Psoas muscle (tissue), 8 donors: ENCODE data around the gene REV3L. TPM values are rescaled to one million over a fixed set of nuclear protein-coding genes. Genes with fewer than 3 reads are reported as not detected.

ENCODE experiments used
- ATAC-seq, 4 donors: fragments of 200-7000 bp; cut with Tn5 transposase; one replicate each; pipeline ENCODE4 v1.9.1; 2020; ENCODE audit warnings: moderate library complexity in 3 of 4, mild to moderate bottlenecking in 2 of 4
- DNase-seq, 2 donors: peaks; one replicate each; pipeline ENCODE4 v3.0.0-alpha.2; 2020
- H3K27ac ChIP-seq: fragments of 200-600 bp; one replicate; pipeline ENCODE4 v1.8.0; 2022
- H3K27me3 ChIP-seq, 3 donors: fragments of 200-600 bp in 1 of 3; one replicate each; pipeline versions ENCODE4 v1.6.1 to v1.8.0; 2013 to 2022; ENCODE audit warnings: low read length in 2 of 3, mild to moderate bottlenecking in 2 of 3, moderate library complexity in 1 of 3; ENCODE audit not compliant: insufficient read depth in 3 of 3
- H3K36me3 ChIP-seq, 2 donors: fragments of 200-600 bp in 1 of 2; one replicate each; pipeline versions ENCODE4 v1.6.1 to v1.8.0; 2013 to 2022; ENCODE audit warnings: low read depth in 1 of 2, mild to moderate bottlenecking in 1 of 2, moderate library complexity in 1 of 2; ENCODE audit not compliant: insufficient read depth in 1 of 2
- H3K4me1 ChIP-seq: fragments of 200-600 bp; one replicate; pipeline ENCODE4 v1.8.0; 2022
- H3K4me3 ChIP-seq: fragments of 200-600 bp; one replicate; pipeline ENCODE4 v1.8.0; 2022; ENCODE audit warnings: mild to moderate bottlenecking
- H3K9me3 ChIP-seq: fragments of 200-600 bp; one replicate; pipeline ENCODE4 v1.8.0; 2022
- CTCF ChIP-seq: fragments of 200-600 bp; IDR thresholded peaks from one replicate; pipeline ENCODE4 v1.8.0; 2022; ENCODE audit warnings: antibody characterized with exemption
- WGBS, 3 donors: extraction: QIAGEN DNeasy Blood & Tissue Kit; methylation state at CpG; one replicate each; pipeline versions ENCODE4 v1.1.6 to v1.1.7; 2013; 5-methylcytosine and 5-hydroxymethylcytosine counted together
- intact Hi-C, 2 donors: fragments of 100-400 bp; cut with DNase I; formaldehyde crosslinking; loops; one replicate each; pipeline versions ENCODE4 v1.11.0 to v1.14.2; 2022
- polyA plus RNA-seq, 3 donors: library from polyadenylated mRNA; stranded (reverse); fragments of 200-250 nt; gene quantifications; one replicate each; pipeline ENCODE4 v1.2.3, GENCODE V29; 2013
- total RNA-seq, 4 donors: library from RNA; stranded (reverse); fragmentation: NEBNext Ultra II Directional in 2 of 4; extraction: Animal tissue kit (Norgen Biotek cat#: 25700) in 2 of 4; gene quantifications; one replicate each; pipeline versions ENCODE4 v1.2.1 to v1.2.4, GENCODE V29; 2021 to 2023
- donor health status: healthy with polysubstance abuse.
- donor health status: DM: no; HTN: no; CAD: no; lungs with moderate emphysema.
- donor health status: Bipolar disorder and iron deficiency.
- donor health status: healthy.
- donor health status: DM: yes; HTN: yes; CAD: no.
- donor health status: DM: no; HTN: no; CAD: no.
- donor health status: DM: no; HTN: no; CAD: no.
- donor health status: DM: yes; HTN: yes; CAD: no.

REV3L gene
- total and polyA plus RNA-seq, 7 donors, result 9.0 to 36.3 (median 18.8) TPM

GRCh38 chr6:111417181-111417585 is 65.8 kb downstream of the REV3L start:
- intact Hi-C loops, result no loop called here
- TF ChIP-seq CTCF, result no peak
- WGBS, 3 donors, result 12 to 16% (median 16%) methylated on average over 2 of the region's 2 CpGs
- no peak overlapping the region for H3K4me3 ChIP-seq
- no peaks in the 10 kb centered on the region for H3K9me3 ChIP-seq
- peaks cover 41% of the 10 kb centered on the region for H3K4me1 ChIP-seq
- DNase-seq (no peak), ATAC-seq (peak; percentile 74 to 95 (median 92))
- H3K36me3 ChIP-seq, result peaks cover 3 to 19% of the 10 kb centered on the region in 2 donors
- no peaks in the 10 kb centered on the region for H3K27me3 ChIP-seq
- peak overlapping the region; percentile 9 for H3K27ac ChIP-seq

DNA sequence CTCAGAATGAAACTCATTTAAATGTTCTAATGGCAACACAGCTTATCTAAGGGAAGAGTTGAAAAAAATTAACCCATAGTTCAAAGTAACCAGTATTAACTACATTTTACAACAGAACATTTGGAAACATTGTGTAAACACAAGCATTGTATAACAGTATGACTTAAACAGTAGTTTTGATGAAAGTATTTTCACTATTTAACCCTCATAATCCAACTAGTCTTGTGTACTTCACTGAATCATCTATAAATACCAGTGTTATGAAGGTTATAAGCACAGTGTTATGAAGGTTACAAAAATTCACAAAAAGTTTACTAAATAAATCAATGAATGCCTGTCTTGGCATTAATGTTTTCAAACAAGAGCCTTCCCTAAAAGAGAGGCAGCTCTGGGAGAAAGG is 66.5 kb downstream of the REV3L start:
- Histone ChIP-seq H3K27ac (no peak overlapping the region), H3K36me3 (peaks cover 3 to 21% of the 10 kb centered on the region in 2 donors), H3K27me3 (no peaks in the 10 kb centered on the region), H3K9me3 (no peaks in the 10 kb centered on the region), H3K4me3 (no peak overlapping the region), H3K4me1 (peaks cover 35% of the 10 kb centered on the region)
- intact Hi-C loops, result no loop called here
- no peak for TF ChIP-seq CTCF
- DNase-seq (no peak), ATAC-seq (no peak)

DNA sequence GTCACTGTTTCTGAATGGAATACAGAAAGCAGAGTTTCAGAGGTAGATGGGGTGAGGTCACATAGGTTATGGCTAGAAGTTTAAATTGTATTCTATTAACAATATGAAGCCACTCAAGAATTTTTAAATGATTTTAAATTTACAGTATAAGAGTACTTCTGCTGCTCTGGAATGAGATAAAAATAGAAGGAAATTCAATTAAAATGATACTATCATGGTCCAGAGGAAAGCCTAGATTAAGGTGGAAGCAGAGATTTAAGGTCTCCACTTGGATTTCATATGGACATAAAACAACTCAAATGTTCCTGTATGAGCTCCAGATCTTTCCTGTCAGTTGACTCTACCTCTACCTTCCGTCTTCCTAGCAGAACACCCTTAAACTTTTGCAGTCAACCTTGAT is 68.6 kb downstream of the REV3L start:
- H3K36me3 ChIP-seq, result peaks cover 5 to 42% of the 10 kb centered on the region in 2 donors
- no peaks in the 10 kb centered on the region for H3K9me3 ChIP-seq
- no peak for TF ChIP-seq CTCF
- H3K4me1 ChIP-seq, result peaks cover 32% of the 10 kb centered on the region
- H3K4me3 ChIP-seq, result no peak overlapping the region
- H3K27me3 ChIP-seq, result no peaks in the 10 kb centered on the region
- ATAC-seq, result no peak
- DNase-seq, result no peak
- 95 to 96% (median 96%) methylated on average over 1 of the region's 1 CpG for WGBS, 3 donors
- no peak overlapping the region for H3K27ac ChIP-seq
- intact Hi-C loops, result no loop called here

DNA sequence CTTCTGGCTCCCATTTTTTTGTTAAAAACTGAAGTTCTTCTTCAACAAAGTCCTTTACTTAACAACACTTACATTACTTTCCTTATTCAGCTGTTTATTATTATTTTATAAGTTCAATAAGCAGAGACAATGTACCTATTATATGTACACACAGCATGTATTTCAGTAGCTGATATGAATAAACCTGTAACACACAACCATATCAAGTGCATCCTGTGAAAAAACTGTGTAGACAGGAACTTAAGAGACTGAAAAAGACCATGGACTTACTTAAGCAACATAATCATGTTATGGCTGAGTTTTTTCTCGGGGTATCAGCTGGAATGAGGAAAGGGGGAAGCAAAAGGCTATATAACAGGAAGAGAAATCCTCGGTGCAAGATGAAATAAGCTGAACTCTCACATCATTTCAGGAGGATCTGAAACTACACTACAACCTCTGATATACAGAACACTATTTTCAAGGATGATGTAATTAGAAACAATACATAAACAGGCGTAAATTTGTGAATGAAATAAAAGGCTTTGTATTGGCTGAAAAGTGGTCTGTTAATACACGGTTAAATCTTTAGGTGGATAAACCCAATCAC is 70.9 kb downstream of the REV3L start:
- DNase-seq, result no peak
- ATAC-seq, result no peak
- H3K4me1 ChIP-seq, result peaks cover 10% of the 10 kb centered on the region
- H3K4me3 ChIP-seq, result no peak overlapping the region
- no peaks in the 10 kb centered on the region for H3K9me3 ChIP-seq
- 83 to 90% (median 83%) methylated on average over 4 of the region's 4 CpGs for WGBS, 3 donors
- intact Hi-C loops, result no loop called here
- no peak overlapping the region for H3K27ac ChIP-seq
- TF ChIP-seq CTCF, result no peak
- no peaks in the 10 kb centered on the region for H3K27me3 ChIP-seq
- H3K36me3 ChIP-seq, result peaks cover 5 to 52% of the 10 kb centered on the region in 2 donors

- H3K4me1 ChIP-seq, result peaks cover under 1% of the 10 kb centered on the region
- intact Hi-C loops, result no loop called here
- H3K4me3 ChIP-seq, result no peak overlapping the region
- H3K27ac ChIP-seq, result no peak overlapping the region
- peaks cover 5 to 55% of the 10 kb centered on the region in 2 donors for H3K36me3 ChIP-seq
- no peaks in the 10 kb centered on the region for H3K9me3 ChIP-seq
- no peaks in the 10 kb centered on the region for H3K27me3 ChIP-seq
- no peak for TF ChIP-seq CTCF
- no peak for ATAC-seq
- no peak for DNase-seq
- WGBS, 3 donors, result 93 to 95% (median 94%) methylated on average over 4 of the region's 4 CpGs
Observed at GRCh38 chr6:111411046-111411445, 72.0 kb downstream of the REV3L start.
